Fibroblast of lung (primary cell): ENCODE results near the gene ARHGEF39.

Source experiments
- EZH2 ChIP-seq: IDR thresholded peaks from 2 replicates; pipeline ENCODE4 v1.5.1; 2012; ENCODE audit warnings: low read length, control low read depth, mild to moderate bottlenecking; ENCODE audit errors: missing control alignments
- TF ChIP-seq, protein P1 (sequence below), 2 donors: IDR thresholded peaks in 1 of 2; conservative IDR thresholded peaks in 1 of 2; 1 replicate in 1 of 2; 2 replicates in 1 of 2; pipeline ENCODE4 v1.5.1; 2011 to 2012; ENCODE audit warnings: low read length in 2 of 2, control low read depth in 1 of 2, inconsistent platforms in 1 of 2, low read depth in 1 of 2, mild to moderate bottlenecking in 1 of 2

DNA sequence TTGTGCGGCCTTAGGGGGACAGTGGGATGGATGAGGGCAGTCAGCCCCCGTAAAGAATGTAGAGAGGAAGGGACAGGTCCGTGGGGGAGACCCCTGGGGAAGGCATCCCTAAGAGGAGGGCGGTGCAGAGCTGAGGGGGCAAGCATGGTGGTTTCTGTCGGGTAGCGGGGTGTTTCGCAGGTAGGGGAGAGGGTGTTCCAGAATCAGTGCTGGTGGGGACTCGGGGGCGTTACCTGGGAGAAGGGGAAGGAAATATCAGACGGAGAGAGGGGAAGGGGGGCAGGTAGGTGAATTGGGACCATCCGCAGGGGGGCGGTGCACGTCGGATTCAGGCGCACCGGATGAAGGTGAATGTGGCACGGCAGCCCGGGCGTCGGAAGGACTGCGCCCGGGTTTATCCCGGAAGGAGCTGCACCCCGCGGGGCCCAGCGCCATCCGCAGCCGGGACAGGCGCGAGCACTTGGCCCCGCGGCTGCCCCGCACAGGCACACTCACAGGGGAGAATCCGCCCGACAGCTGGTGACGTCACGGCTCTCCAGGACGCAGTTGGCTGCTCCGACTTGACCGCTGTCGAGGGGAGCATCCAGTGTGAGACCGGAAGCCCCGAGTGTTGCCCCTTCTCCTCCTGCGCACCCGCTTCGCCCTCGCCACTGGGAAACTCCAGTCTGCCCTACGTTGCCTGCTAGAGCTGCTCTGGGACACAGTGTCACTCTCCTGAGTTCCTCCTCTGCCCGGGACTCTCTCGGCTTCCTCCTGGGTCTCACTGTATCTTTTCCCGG is 48.1 kb downstream of the ARHGEF39 start:
- TF ChIP-seq, protein P1, sequence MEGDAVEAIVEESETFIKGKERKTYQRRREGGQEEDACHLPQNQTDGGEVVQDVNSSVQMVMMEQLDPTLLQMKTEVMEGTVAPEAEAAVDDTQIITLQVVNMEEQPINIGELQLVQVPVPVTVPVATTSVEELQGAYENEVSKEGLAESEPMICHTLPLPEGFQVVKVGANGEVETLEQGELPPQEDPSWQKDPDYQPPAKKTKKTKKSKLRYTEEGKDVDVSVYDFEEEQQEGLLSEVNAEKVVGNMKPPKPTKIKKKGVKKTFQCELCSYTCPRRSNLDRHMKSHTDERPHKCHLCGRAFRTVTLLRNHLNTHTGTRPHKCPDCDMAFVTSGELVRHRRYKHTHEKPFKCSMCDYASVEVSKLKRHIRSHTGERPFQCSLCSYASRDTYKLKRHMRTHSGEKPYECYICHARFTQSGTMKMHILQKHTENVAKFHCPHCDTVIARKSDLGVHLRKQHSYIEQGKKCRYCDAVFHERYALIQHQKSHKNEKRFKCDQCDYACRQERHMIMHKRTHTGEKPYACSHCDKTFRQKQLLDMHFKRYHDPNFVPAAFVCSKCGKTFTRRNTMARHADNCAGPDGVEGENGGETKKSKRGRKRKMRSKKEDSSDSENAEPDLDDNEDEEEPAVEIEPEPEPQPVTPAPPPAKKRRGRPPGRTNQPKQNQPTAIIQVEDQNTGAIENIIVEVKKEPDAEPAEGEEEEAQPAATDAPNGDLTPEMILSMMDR (conservative IDR thresholded peaks at IDR 0.05 in 1 of 2, IDR thresholded peaks at IDR 0.05 in 1 of 2; ENCODE audit: low read depth in 1 of 2, low read length in 2 of 2): peak in 1 of 2 donors; percentile 4
- TF ChIP-seq EZH2: no peak
